ENCODE results near the gene PDZD2. TPM values are rescaled to one million over a fixed set of nuclear protein-coding genes. Genes with fewer than 3 reads are reported as not detected.
A peak's percentile ranks its signal among the peaks of the same experiment; 100 is the strongest.

PDZD2 gene
- total RNA-seq, 4 donors from 2014 or later: 6.2 to 21.4 (median 11.8) TPM

- intact Hi-C loops (cut with DNase I; ENCODE audit: low total_unique reads): no loop called here
- no peak overlapping the region for H3K4me3 ChIP-seq
- H3K4me1 ChIP-seq: peaks cover 0 to 5% of the 10 kb centered on the region in 2 donors
- H3K27ac ChIP-seq: no peak overlapping the region
- H3K9me3 ChIP-seq: no peaks in the 10 kb centered on the region
- H3K27me3 ChIP-seq: no peaks in the 10 kb centered on the region
- TF ChIP-seq, protein P1, sequence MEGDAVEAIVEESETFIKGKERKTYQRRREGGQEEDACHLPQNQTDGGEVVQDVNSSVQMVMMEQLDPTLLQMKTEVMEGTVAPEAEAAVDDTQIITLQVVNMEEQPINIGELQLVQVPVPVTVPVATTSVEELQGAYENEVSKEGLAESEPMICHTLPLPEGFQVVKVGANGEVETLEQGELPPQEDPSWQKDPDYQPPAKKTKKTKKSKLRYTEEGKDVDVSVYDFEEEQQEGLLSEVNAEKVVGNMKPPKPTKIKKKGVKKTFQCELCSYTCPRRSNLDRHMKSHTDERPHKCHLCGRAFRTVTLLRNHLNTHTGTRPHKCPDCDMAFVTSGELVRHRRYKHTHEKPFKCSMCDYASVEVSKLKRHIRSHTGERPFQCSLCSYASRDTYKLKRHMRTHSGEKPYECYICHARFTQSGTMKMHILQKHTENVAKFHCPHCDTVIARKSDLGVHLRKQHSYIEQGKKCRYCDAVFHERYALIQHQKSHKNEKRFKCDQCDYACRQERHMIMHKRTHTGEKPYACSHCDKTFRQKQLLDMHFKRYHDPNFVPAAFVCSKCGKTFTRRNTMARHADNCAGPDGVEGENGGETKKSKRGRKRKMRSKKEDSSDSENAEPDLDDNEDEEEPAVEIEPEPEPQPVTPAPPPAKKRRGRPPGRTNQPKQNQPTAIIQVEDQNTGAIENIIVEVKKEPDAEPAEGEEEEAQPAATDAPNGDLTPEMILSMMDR (IDR thresholded peaks at IDR 0.05): no peak
- no peak for TF ChIP-seq POLR2A (IDR thresholded peaks at IDR 0.05)
- DNase-seq: no peak
- no peaks in the 10 kb centered on the region for H3K36me3 ChIP-seq
Observed at GRCh38 chr5:31635446-31635845, 3.5 kb upstream of the PDZD2 start.

DNA sequence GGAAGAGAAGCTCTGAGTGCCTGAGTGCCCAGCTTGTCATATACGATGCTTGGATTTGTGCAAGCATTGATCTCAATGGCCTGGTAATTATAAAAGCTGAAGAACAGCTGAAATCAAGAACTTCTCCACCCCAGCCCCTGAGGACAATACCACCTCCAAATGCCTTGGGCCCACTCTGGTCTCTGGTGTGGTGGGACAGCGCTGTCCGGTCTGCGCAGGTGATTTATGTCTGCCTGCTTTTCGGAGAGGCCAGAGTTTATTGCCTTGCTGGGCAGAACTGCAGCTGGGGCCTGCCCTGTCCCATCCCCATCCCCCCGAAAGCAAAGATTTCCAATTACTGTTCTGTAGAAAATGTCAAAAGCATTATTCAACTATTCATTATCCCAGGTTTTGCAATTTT is 1.1 kb upstream of the PDZD2 start:
- Histone ChIP-seq H3K27ac (no peak overlapping the region), H3K4me3 (no peak overlapping the region)
- intact Hi-C loops (cut with DNase I; ENCODE audit: low total_unique reads): no loop called here

DNA sequence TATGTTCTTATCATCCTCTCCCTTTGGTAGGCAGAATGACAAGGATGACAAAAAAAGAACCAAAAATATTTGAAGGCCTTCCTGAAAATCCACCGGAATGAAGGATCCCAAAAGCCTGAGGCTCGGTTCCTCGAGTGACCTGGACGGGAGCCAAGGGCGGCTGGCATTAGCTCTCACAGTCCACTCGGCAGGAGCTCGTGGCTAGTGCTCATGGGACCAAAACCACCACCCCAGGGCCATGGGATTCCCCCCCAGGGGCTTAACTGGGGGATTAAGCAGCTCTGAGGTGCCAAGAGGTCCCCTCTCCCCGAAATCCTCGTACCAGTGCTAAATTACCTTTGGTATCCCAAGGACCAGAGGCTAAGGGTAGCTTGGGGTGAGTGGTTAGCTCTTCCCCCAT is 586 bp upstream of the PDZD2 start:
- H3K27ac ChIP-seq: peak overlapping the region; percentile 23 to 48
- peaks cover 0 to 5% of the 10 kb centered on the region in 2 donors for H3K4me1 ChIP-seq
- no peaks in the 10 kb centered on the region for H3K27me3 ChIP-seq
- H3K9me3 ChIP-seq: no peaks in the 10 kb centered on the region
- H3K36me3 ChIP-seq: no peaks in the 10 kb centered on the region
- intact Hi-C loops (cut with DNase I; ENCODE audit: low total_unique reads): no loop called here
- peak; percentile 31 to 34 for DNase-seq
- H3K4me3 ChIP-seq: peak overlapping the region; percentile 56 to 63
- TF ChIP-seq, protein P1 (IDR thresholded peaks at IDR 0.05): no peak
- no peak for TF ChIP-seq POLR2A (IDR thresholded peaks at IDR 0.05)

More for the DNA sequence above, 1.1 kb upstream of the PDZD2 start:
- Histone ChIP-seq H3K9me3 (no peaks in the 10 kb centered on the region), H3K36me3 (no peaks in the 10 kb centered on the region), H3K27me3 (no peaks in the 10 kb centered on the region), H3K4me1 (peaks cover 0 to 5% of the 10 kb centered on the region in 2 donors)
- TF ChIP-seq, protein P1 (IDR thresholded peaks at IDR 0.05): no peak
- TF ChIP-seq POLR2A (IDR thresholded peaks at IDR 0.05): no peak
- DNase-seq: no peak

DNA sequence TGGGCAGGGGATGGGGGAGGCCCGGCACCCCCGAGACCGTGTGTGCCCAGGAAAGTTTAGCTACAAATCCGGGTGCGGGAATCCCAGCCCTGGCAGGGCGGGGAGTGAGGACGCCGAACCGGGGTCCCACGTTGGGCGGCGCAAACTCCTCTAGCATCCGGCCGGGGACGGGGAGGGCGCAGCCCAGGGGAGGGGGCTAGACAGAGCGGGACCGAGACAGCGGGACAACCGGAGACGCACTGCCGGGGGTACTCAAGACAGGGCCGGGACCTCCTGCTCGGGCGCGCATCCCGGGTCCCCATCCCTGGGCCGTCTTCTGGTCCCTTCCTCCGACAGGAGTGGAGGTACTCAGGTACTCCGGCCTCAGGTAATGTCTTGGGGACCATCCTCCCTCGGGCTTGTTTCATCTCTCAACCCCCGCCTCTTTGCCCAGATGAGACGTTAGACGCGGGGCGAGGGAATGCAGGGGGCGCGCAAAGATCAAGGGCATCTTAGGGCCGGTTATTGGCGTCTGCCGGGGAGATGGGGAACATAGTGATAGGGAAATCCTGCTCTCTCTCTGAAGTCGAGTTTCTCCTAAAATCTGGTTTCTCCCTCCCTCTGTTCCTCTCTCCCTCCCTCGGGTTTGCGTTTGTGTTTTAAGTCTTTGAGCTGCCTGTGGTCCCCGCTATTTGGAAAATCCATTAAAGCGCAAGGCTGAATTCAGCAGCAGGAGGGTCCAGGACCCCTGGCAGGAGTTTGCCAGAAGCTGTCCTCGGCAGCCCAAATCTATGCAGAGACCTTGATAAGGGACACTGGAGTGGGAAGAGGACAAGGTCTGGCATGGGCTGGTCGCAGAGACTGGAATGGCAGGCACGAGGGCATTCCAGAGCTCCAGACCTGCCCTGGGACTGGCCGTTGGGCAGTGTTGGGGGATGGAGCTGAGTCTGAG is 815 bp downstream of the PDZD2 start:
- Histone ChIP-seq H3K4me3 (peak overlapping the region; percentile 56 to 63), H3K9me3 (no peaks in the 10 kb centered on the region), H3K36me3 (no peaks in the 10 kb centered on the region), H3K4me1 (peaks cover 0 to 5% of the 10 kb centered on the region in 2 donors), H3K27ac (peak overlapping the region; percentile 23 to 57), H3K27me3 (no peaks in the 10 kb centered on the region)
- no peak for TF ChIP-seq POLR2A (IDR thresholded peaks at IDR 0.05)
- TF ChIP-seq, protein P1 (IDR thresholded peaks at IDR 0.05): no peak
- intact Hi-C loops (cut with DNase I; ENCODE audit: low total_unique reads): no loop called here
- no peak for DNase-seq

DNA sequence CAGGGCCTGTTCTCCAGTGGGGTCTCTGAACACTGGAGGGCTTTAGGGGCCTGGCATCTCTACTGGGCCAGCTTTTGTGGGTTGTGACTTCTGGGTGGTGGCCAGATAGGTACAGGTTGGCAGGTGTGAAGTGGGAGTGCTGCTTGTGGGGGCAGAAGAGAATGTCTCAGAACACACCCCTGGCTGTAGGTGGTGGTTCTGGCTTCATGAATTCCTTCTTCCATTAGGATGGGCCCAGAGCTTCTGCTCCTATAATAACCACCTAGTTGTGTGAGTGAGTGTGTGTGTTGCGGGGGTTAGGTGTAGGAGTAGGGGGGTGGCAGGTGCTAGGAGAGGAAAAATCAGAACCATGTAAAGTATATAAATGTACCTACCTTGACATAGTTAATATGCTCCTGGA is 1.6 kb downstream of the PDZD2 start:
- DNase-seq: no peak
- Histone ChIP-seq H3K4me1 (peaks cover 0 to 5% of the 10 kb centered on the region in 2 donors), H3K9me3 (no peaks in the 10 kb centered on the region), H3K4me3 (no peak overlapping the region), H3K36me3 (no peaks in the 10 kb centered on the region), H3K27me3 (no peaks in the 10 kb centered on the region), H3K27ac (no peak overlapping the region)
- TF ChIP-seq, protein P1 (IDR thresholded peaks at IDR 0.05): no peak
- TF ChIP-seq POLR2A (IDR thresholded peaks at IDR 0.05): no peak
- intact Hi-C loops (cut with DNase I; ENCODE audit: low total_unique reads): no loop called here
